Activated T-helper 1 cell treated with anti-CD3 and anti-CD28 coated beads, Interleukin-12 subunit alpha, Interleukin-12 subunit beta, Interleukin-2, Interleukin-4 antibody, amounts not matched to agents 30 ng/mL and 10 ng/mL and 1 ng/mL, durations not matched to agents 14 hours and 24 hours and 36 hours (primary cell): ENCODE measurements around the gene FBLN2. TPM values are rescaled to one million over a fixed set of nuclear protein-coding genes. Genes with fewer than 3 reads are reported as not detected.

Source experiments
- DNase-seq: peaks from one replicate; pipeline ENCODE4 v3.0.0; 2021; ENCODE audit warnings: low spot score
- H3K27ac Mint-ChIP-seq: one replicate; pipeline ENCODE4 v1.8.0; 2021; ENCODE audit warnings: mild to moderate bottlenecking, mixed read lengths
- H3K27me3 Mint-ChIP-seq: one replicate; pipeline ENCODE4 v1.8.0; 2022; ENCODE audit warnings: mild to moderate bottlenecking, moderate library complexity, mixed read lengths; ENCODE audit not compliant: insufficient read depth
- H3K36me3 Mint-ChIP-seq: one replicate; pipeline ENCODE4 v1.8.0; 2021; ENCODE audit warnings: low read depth, mixed read lengths
- H3K4me1 Mint-ChIP-seq: one replicate; pipeline ENCODE4 v1.8.0; 2021; ENCODE audit warnings: low read depth, mixed read lengths
- H3K4me3 Mint-ChIP-seq: one replicate; pipeline ENCODE4 v1.8.0; 2021; ENCODE audit warnings: mild to moderate bottlenecking, moderate library complexity, mixed read lengths
- H3K9me3 Mint-ChIP-seq: one replicate; pipeline ENCODE4 v1.8.0; 2021; ENCODE audit warnings: mixed read lengths
- intact Hi-C: fragments of 100-400 bp; cut with micrococcal nuclease; formaldehyde crosslinking; loops from one replicate; pipeline ENCODE4 v1.15.1; 2024
- total RNA-seq: library from RNA; stranded (reverse); gene quantifications from 2 replicates; pipeline ENCODE4 v1.2.3, GENCODE V29; 2022

Gene FBLN2
- total RNA-seq, 1 donor from 2014 or later, result not detected

DNA sequence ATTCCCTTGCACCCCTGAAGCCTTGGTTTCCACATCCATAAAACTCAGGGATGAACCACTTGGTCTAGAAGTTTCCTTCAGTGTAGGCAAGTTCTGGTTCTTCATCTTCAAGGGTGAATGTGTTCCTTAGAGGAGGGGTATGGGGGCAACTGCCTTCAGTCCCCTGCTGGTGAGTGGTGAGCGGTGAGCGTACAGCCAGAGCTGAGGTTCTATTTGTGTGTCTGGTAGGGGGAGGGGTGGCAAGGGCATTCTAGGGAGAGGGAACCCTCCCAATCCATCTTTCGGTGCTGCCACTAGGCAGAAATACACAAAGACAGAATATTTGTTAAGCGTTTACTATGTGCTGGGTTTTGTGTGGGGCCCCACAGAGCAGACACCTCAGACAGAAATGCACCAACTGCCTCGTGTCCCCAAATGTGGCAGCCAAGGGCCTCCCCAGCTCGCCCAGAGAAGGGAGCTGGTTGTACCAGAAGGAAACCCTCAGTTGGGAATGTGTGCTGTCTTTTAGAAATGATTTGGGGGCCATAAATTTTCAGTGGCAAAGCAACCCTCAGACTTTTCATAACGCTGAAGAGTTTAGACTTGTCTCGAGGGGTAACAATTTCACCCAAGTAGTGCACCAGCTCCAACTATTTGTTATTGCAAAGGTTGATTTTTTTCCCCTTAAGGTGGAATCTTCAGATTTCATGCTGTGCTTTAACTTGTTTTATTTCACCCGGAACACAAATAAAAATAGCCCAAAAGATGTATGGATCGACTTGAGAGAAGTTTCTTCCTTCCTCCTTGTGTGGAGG, 137.6 kb downstream of the FBLN2 start:
- intact Hi-C loops, result no loop called here
- DNase-seq, result no peak
- Mint-ChIP-seq H3K4me1 (no peaks in the 10 kb centered on the region), H3K9me3 (no peaks in the 10 kb centered on the region), H3K27me3 (peaks cover 1% of the 10 kb centered on the region), H3K4me3 (no peak overlapping the region), H3K27ac (no peak overlapping the region), H3K36me3 (no peaks in the 10 kb centered on the region)

DNA sequence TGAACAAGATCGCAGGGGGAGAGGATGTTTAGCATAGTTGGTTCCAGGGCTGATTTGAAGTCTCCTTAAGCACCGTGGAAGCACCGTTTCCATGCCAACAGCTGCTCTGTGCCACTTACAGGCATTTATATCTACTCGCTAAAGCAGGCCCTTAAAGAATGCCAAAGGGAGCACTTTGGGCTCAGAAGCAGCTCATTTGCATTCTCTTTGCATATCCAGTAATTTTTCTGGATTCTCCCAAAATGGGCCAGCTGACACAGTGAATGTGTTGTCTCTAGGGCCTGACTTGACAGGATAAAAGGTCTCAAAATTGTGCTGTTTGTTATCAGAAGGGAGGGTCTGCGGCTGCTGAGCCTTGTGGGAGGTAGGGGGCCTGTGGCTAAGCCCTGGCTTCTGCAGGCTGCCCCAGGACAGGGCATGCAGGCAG, 138.6 kb downstream of the FBLN2 start:
- intact Hi-C loops, result no loop called here
- H3K9me3 Mint-ChIP-seq, result no peaks in the 10 kb centered on the region
- DNase-seq, result no peak
- H3K27ac Mint-ChIP-seq, result no peak overlapping the region
- peaks cover 1% of the 10 kb centered on the region for H3K27me3 Mint-ChIP-seq
- H3K36me3 Mint-ChIP-seq, result no peaks in the 10 kb centered on the region
- no peak overlapping the region for H3K4me3 Mint-ChIP-seq
- H3K4me1 Mint-ChIP-seq, result no peaks in the 10 kb centered on the region

Other genes starting within 250 kb of the FBLN2 start
- gene NUP210, start 128.8 kb upstream of the FBLN2 start, total RNA-seq, result 149 and 152 TPM in 2 replicates
- 1.4 and 2.0 TPM in 2 replicates for gene HDAC11, start 68.8 kb upstream of the FBLN2 start, total RNA-seq